ENCODE measurements around the gene MCCC2.
"Not testable (repeated sequence)": the region's sequence is repeated elsewhere in the genome, so short reads cannot be mapped to it uniquely, and the experiment has no call there.

MCCC2 gene

DNA sequence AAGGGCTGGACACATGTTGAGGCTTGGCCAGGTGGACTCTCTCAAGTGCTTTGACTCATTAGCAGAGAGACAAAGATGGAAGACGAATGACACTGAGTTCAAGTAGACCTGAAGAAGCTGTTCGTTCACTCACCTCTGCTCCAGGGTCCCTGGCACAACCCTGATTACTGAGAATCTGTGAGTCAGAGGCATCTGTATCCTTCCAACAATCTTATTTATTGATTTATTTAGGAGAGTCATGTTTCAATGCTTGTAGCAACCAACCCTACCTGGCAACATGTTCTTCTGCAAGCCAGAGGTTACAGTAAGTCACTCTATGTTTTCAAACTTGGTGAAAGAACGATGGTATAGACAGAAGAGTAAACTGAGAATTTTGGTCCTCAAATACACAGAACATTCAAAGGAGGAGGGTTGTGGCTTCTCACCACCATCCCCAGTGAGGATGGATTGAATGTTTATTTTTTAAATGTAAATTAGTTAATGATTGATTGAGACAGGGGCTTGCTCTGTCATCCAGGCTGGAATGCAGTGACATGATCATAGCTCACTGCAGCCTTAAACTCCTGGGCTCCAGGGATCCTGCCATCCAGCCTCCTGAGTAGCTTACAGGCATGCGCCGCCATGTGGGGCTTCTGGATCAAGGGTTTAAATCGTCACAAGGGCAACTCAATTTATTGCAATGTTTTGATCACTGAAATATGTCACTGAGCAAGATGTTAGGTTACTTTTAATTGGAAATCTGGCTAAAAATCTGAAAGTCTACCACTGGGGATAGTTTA lies 76.2 kb downstream of the MCCC2 start:
- no peak for DNase-seq

DNA sequence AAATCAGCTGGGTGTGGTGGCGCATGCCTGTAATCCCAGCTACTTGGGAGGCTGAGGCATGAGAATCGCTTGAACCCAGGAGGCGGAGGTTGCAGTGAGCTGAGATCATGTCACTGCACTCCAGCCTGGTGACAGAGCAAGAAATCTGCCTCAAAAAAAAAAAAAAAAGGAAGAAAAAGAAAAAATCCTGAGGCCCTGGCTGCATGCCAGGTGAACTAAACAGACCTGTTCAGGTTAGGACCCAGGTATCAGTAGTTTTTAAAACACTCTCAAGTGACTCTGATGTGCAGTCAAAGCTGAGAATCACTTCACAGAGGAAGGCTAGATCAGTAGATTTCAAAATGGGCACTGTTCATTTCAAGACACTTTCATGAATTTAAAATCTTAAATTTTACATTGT lies 77.5 kb downstream of the MCCC2 start:
- not testable (repeated sequence) for DNase-seq

DNA sequence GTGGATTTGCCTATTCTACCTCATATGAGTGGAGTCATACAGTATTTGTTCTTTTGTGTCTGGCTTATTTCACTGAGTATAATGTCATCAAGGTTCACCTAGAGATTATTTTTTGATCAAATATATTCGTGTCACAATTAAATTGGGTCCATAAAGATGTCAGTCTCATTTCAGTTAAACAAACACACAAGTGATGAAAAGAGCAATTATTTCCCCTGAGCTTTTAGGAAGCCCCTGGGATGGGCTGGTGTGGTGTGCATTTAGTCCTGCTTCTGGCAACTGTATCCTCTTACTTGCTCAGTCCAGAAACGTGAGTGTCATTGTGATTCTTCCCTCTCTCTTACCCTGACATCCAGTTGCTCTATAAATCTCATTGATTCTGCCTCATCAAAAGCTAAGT lies 79.2 kb downstream of the MCCC2 start:
- no peak for DNase-seq

DNA sequence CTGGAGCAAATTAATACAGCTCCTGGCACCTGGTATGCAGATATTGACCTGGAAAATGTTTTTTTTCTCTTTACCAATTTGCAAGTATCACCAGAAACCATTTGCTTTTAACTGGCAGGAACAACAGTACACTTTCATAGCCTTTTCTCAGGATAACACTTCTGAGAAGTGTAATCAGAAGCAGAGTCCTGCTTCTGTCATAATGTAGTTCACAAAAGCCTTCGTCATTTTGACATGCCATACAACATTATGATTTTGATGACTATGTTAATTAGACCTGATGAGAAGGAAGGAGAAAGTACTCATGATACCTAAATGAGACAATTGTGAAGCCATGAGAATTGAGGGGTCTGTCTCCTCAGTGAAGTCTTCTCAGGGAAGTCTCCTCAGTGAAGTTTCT lies 90.8 kb downstream of the MCCC2 start:
- DNase-seq, result no peak

DNA sequence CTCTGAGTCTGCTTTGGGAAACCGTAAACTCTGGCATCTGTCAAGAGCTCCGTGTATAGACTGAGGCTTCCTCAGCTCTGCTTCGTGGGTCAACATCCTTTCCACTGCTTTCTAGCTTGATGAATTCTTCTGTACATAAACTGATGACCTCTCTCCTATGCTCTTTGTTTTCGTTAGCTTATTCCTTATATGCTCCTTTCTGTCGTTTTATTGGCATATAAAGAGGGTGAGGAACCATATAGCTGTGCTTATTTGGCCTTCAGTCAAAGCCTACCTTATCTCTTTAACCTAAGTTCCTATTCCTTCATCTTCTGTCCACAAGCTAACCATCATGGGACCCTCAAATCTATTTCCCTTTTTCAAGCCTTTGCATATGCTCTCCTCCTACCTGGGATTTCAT lies 92.6 kb downstream of the MCCC2 start:
- DNase-seq, result no peak

DNA sequence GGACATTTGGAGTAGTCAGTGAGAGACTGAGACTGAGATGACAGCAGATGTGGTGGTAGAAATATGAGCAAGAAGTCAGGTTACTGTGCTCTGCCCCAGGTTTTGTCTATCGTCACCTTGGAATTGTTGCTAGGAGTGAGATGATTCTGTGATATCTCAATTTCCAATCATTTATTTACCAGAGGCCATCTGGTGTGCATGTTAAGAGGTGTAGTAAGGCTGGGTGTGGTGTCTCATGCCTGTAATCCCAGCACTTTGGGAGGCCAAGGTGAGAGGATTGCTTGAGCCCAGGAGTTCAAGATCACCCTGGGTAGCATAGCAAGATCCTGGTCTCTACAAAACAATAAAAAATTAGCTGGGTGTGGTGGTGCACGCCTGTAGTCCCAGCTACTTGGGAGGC lies 93.4 kb downstream of the MCCC2 start:
- DNase-seq, result no peak

DNA sequence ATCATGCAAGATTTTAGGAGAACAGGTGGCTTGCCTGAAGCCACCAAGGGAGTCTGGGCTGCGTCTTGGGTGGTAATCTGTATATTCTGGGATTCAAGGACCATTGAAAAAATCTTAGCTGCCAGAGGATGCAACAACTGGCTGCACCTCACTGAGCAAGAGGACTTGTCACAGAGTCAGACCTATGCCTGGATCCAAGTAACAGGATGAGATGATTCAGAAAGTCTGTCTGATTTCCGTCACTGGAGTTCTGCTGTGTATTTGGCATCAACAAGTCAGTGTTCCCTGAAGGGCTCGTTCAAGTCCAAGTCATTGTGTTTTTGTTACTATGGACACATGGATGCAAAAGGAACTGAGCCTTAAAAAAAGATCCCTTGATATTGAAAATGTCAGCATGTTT lies 94.2 kb downstream of the MCCC2 start:
- no peak for DNase-seq

DNA sequence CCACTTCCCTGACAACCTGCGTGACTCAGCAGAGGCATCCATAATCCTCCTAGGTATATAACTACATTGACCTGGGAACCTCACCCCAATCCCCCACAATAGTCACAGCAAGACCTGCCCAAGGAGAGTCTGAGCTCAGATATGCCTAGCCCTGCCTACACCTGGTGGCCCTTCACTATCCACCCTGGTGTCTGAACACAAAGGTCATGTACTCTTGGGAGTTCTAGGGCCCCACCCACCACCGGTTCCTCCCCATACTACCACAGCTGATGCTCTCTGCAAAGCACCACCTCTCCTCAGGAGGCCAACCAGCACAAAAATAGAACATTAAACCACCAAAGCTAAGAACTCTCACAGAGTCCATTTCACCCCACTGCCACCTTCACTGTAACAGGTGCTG lies 97.2 kb downstream of the MCCC2 start:
- no peak for DNase-seq

DNA sequence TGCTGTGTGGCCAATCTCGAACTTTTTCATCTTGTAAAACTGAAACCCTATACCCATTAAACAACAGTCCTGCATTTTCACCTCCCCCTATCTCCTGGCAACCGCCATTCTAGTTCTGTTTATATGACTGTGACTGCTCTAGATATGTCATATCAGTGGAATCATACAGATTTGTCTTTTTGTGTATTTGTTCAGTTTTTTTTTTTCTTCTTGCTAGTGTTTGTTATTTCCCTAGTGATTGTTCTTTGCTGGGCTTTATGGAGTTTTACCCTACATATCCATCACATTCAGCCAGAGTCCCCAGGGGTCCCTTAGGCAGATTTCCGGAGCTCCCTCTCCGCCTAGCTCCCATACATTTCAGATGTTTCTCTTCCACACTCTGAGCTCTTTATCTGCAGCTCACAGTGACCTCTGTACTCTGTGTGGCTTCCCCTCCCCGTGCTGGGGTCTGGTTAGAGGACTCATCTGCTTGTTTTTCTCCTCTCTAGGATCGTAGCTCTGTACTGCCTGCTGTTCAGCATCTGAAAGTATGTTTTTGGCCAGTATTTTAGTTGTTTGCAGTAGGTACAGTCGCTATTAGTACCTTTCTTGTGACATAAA lies 106.8 kb downstream of the MCCC2 start:
- no peak for DNase-seq

DNA sequence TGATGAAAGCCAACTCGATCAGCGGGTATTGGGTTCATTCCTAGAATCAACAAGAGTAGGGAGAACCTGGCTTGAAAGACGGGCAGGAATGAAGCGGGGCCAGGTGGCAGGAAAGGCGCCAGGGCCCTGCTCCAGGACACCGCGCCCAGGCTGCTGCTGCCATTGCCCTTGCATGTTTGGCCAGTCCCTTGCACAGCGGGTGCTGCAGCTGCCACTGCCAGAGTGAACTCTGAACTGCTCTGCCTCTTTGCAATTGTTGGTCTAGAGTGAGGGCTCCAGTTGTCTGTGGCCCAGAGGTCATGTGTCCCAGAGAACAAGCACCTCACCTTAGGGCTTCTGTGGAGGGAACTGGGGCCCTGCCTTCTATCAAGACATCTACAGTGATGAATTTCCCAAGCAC lies 107.9 kb downstream of the MCCC2 start:
- no peak for DNase-seq

DNA sequence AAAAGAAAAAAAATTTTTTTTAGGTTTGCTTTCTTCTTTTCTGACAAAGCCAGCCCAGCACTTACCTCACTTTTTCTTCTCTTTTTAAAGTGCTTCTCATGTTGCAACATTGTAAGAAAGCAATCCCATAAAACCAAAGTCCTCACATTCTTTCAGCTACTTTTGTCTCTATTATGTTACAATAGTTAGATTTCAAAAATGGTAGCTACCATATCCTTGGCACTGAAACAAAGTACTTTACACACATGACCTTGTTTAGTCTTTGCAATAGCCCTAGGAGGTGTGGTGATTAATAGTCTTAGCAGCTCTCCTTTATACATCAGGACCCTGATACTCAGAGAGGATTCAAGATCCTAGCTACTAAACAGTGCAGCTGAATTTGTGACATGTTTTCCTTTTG lies 108.5 kb downstream of the MCCC2 start:
- DNase-seq, result no peak

DNA sequence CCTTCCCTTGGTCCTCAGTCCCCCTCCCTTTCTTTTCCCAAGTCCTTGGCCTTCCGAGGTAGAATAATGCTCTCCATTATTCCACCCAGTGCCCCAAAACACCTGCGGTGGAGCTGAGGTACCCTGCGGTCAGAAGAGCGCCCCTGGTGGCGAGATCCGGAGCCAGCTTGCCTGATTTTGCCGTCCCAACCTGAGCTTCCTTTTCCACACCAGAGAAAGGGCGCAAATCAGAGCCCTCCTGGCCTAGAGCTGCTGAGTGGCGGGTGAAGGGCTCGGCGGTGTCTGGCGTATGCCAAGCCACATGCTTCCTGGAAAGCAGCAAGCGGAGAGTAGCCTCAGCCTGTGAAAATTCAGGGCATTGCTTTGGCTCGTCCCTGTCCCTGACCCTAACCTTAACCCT lies 110.8 kb downstream of the MCCC2 start:
- no peak for DNase-seq

DNA sequence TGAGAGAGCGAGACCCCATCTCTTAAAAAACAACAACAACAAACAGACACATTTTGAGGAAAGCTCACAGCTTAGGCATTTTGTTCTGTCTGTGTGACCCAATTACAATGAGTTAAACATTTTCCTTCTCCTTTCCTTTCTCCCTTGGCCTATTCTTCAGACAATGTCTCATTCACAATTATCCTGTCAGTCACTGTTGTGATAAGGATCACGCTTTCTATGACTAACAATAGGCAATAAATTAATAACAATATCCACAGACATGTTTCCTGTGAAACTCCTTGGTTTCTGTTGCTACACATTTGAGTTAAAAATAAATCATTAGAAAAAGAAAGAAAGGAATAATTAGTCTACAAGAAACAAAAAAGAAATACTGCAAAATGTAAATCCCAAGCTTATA lies 112.1 kb downstream of the MCCC2 start:
- DNase-seq, result no peak

DNA sequence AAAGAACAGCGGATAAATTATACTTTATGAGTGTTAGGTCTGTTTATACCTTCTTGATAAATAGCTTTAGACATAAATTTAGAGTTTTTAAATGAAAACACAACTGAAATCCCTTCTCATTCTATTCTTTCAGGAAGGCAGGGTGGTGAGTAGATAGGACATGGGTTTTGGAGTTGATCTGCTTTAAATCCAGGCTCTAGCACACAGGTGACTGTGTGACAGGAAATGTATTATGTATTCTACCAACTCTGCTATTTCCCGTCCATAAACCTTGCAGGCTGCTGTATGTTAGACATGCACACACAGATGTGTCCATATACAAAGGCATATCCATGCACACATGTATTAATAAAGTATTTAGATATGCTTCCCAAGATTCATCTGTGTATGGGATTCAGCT lies 112.6 kb downstream of the MCCC2 start:
- DNase-seq, result no peak

DNA sequence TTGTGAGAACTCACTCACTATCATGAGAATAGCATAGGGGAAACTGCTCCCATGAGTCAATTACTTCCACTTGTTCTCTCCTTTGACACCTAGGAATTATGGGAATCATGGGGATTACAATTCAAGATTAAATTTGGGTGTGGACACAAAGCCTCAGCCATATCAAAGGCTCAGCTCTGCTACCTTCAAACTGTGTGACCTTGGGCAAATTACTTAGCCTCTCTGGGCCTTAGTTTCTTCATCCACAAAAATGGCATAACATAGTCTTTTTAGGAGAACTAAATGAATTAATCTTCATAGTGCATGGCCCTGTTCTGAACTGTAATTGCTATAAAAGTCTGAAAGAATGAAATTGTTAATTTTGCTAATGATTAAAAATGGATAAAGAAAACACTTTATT lies 113.7 kb downstream of the MCCC2 start:
- no peak for DNase-seq

DNA sequence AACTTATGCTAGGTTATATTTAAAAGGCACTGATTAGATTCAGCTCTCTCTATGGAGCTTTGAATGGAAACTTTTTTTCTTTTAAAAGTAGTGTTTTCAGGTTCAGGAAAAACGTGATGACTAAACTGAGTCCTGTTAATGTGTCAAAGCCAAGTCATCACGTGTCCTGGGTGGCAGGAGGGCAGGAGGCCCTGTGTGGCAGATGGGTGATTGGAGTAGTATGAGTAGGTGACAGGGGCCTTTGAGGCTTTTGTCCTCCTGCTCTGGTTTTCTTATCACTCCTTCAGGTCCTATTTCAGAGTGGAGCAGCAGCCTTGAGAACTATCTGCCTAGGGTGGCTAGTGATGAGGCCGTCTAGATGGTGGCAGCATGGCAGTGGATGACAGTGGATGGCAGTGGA lies 114.3 kb downstream of the MCCC2 start:
- no peak for DNase-seq

DNA sequence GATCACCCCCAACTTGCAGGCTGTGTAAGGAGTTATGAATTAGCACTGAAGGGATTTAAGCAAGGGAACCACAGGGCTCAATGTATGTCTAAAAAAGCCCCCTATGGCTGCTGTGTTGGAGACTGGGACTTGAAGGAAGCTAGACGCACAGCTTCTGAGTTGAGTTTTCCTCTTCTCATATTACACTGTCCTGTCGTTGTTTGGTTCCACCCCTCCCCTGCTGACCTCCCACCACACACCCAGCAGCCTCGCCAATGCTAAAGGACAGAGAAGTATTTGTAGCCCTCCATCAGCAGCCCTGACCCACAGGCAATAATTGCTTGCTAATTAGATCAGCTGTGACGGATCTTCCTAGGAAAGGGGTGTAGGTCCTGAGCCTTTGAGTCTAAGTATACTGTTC lies 116.8 kb downstream of the MCCC2 start:
- no peak for DNase-seq

DNA sequence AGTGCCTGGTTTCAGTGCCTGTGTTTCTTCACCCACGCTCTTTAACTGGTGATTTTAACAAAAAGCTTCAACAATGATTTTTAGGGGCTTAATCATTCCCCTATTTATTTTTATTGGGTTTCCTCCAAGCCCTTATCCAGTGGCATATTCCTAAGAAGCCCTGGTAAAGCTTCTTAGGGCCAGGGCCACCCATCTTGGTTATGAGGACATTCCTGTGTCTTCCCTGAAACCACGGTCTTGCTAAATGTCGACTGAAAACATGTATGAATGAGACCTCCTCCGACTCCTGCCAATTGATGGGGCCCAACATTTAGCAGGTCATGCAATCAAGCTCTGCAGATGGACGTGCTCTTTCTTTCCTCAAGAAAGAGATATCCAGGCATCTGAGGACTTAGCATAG lies 118.3 kb downstream of the MCCC2 start:
- DNase-seq, result no peak

DNA sequence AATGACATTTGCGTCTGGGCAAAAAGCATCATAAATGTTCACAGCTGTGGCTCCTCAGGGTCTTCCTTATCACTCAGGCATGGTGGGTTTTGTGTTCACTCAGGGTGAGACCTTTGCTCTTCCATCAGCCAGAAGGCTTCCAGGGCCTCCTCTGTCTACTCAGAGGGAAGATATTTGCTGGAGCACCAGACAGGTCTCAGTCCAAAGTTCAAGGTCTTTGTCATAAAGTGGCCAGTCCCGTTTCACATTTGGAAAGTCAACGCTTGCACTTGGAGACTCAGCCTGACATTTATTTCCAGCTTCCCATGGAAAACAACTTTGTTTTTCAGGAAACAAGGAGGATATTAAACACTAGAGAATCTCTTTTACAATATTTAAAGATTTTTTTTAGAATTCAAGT lies 119.8 kb downstream of the MCCC2 start:
- no peak for DNase-seq
